Kidney tubule cell (primary cell): Measurements from ENCODE around the gene SLC1A4.
"Not testable (repeated sequence)": the region's sequence is repeated elsewhere in the genome, so short reads cannot be mapped to it uniquely, and the experiment has no call there.

Experiments
- DNase-seq: peaks from one replicate; pipeline ENCODE4 v3.0.0-alpha.2; 2018; ENCODE audit warnings: low spot score

SLC1A4 gene

DNA sequence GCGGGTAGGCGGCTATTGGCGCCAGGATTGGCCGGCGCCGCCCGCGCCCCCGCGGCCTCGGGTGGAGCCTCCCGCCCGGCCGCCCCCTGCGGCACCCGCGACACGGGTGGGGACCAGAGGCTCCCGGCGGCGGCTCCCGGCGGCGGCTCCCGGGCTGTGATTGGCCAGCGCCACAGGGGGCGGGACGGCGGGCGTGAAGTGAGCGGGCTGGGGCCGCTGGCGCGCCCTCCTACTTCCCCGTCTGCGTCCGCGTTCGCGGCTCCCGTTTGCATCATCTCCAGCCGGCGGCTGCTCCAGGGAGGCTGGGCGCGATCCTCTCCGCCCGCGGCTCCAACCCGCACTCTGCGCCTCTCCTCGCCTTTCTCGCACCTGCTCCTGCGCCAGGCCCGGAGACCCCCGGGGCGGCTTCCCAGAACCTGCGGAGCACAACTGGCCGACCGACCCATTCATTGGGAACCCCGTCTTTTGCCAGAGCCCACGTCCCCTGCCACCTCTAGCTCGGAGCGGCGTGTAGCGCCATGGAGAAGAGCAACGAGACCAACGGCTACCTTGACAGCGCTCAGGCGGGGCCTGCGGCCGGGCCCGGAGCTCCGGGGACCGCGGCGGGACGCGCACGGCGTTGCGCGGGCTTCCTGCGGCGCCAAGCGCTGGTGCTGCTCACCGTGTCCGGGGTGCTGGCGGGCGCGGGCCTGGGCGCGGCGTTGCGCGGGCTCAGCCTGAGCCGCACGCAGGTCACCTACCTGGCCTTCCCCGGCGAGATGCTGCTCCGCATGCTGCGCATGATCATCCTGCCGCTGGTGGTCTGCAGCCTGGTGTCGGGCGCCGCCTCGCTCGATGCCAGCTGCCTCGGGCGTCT is at the start of gene SLC1A4:
SLC1A4 (plus strand) TSS at position 274 of the 856 bp plus-strand sequence; CDS start at position 519, 245 bp downstream.
- DNase-seq: peak; percentile 88

DNA sequence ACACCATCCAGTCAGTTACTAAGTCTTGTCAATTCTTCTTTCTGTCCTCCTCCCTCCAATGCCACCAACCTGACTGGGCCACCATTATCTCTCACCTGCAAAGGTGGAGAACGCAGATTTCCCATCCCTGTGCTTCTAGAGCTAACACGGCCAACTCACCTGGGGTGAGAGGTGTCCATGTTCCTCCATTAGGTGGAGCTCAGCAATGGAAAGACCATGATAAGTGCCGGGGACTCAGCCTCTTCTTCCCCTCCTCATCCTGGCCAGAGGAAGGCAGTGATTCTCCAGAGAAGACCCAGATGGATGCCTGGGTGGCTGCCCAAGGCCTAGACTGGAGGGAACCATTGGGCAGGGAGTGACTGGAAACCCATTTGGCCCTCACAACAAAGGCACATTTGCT is 48.1 kb upstream of the SLC1A4 start:
- no peak for DNase-seq

- DNase-seq: no peak
These were observed 47.4 kb upstream of the SLC1A4 start for GRCh38 chr2:64941801-64942200.

- DNase-seq: no peak
These were observed 46.5 kb upstream of the SLC1A4 start for GRCh38 chr2:64942693-64943092.

DNA sequence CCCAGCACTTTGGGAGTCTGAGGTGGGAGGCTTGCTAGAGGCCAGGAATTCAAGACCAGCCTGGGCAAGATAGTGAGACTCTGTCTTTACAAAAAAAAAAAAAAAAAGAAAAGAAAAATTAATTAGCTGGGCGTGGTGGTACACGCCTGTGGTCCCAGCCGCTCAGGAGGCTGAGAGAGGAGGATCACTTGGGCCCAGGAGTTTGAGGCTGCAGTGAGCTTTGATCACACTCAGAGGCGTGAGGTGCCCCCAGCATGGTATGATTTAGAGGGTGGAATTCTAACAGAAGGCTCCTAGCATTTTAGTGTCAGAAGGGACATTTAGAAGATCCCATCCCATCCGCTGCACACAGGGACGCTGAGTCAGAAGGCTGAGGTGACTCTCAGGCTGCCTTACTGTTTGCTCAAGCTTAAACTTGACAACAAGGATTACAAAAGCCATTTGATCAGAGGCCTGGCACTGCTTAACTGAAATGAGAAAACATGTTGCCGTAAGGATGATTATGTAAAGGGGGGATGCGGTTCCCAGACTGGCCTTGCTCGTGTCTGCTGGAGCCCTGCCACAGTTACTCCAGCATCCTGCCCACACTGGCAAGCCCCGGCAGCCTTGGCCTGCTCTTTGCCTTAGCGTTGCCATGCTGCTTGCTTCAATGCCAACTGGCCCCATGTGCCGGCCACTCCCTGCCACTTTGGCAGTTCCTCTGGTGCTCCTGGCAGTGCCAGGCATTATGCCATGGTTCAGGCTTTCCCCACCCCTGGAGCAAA is 45.6 kb upstream of the SLC1A4 start:
- DNase-seq: peak; percentile 34

GRCh38 chr2:64944484-64944883 is 44.7 kb upstream of the SLC1A4 start:
- no peak for DNase-seq

DNA sequence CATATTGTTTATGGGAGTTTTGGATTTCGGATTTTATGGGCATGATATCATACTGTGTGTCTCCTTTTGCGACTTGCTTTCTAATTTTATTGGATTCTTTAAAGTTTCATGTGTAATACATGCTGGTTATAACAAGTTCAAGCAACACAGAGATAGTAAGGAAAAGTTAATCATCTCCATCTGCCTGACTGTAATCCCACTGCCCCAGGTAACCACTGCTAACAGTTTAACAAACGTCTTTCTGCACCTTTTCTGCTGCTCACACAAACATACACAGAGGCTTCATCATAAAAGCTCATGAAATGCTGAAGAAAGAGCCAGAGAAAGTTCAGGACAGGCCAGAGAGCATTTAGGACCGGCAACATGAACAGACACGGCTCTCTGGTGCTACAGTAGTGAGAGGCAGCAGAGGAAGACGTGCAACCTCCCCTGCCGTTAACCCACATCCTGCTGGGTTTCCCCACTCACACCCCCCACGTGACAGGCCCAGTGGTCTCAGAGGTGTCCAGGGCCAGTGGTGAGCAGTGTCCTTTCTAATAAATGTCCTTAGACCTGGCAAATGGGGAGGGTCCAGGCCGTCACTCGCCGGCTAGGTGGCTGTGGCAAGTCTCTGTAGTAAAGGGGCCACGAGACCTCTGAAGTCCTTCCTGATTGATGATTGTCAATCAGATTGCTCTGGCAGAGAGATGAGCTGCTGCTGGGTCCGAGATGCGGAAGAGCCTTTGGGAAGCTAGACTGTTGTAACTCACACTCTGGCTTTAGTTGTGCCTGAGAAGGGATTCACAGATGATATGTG is 43.0 kb upstream of the SLC1A4 start:
- peak; percentile 19 for DNase-seq

- no peak for DNase-seq
These were observed 42.4 kb upstream of the SLC1A4 start for GRCh38 chr2:64946769-64947247.

DNA sequence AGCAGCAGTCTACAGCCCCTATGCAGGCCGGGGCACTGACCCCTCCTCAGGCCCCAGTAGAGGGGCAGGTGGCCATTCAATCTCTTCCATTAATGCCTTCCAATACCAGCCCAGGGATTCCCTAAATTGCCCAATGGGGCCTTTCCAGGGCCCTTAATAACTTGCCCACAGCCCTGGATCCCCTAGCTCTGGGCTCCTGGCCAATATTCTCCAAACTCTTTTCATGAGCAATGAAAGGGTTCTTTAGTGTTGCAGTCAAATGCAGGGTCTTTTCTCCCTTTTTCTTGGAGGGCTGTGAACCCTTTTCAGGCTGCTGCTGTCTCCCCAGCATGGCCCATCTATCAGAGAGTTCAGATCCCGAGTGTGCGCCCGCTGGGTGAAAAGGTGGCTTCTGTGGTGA is 41.3 kb upstream of the SLC1A4 start:
- no peak for DNase-seq

- peak; percentile 2 for DNase-seq
These were observed 38.7 kb upstream of the SLC1A4 start for GRCh38 chr2:64950226-64951160.

GRCh38 chr2:64951306-64951953 is 37.8 kb upstream of the SLC1A4 start:
- DNase-seq: no peak

DNA sequence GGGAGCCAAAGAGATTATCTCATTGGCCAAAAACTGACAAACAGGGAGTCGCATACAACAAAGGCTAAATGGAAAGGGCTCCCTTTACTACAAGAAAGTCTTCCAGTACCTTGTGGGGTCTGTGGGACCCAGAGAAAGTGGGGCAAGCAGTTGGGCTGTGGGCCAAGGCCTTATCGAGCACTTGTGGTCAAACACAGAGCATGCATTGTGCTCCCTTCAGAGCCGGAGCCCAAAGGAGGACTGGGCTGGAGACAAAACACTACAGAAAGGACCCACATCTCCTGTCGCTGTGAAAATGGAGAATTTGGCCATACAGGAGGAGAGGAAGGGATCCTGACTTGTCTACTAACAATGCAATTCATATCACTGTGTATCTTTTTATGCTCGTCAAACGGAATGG is 37.1 kb upstream of the SLC1A4 start:
- DNase-seq: no peak

DNA sequence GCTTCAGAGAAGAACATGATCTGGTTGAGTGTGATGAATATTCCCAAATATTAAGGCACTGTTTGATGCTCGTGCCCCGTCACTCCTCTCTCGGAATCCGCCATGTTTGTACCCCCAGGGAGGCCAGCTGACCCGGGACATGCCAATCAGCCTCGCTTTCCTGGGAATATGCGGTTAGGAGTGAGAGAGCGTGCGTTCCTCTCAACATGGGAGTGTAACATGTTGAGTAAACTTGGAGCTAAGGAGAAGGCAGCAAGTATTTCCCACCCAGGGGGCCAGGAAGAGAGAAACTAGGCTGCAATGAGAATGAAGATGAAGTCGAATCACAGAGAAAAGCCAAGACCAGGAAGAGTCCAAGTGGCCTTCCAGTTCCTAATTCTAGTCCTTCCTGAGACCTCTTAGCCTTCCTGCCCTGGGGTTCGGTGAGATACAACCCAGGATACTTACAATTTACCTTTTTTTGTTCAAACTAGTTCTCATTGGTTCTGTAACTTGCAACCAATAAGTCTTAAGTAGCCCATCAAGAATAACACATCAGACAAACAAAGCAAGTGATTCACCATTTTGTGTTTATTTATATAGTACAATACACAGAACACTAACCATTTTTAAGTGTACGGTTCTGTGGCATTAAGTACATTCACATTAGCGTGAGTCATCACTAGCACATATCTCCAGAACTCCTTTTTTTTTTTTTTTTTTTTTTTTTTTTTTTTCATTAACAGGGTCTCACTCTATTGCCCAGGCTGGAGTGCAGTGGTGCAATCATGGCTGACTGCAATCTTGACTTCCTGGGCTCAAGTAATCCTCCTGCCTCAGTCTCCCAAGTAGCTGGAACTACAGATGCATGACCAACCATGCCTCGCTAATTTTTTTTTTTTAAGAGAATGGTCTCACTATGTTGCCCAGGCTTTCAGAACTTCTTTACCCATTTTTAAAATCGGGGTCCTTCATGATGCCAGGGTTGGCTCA is 36.4 kb upstream of the SLC1A4 start:
- DNase-seq: peak; percentile 16

GRCh38 chr2:64955467-64955866 is 33.7 kb upstream of the SLC1A4 start:
- no peak for DNase-seq

DNA sequence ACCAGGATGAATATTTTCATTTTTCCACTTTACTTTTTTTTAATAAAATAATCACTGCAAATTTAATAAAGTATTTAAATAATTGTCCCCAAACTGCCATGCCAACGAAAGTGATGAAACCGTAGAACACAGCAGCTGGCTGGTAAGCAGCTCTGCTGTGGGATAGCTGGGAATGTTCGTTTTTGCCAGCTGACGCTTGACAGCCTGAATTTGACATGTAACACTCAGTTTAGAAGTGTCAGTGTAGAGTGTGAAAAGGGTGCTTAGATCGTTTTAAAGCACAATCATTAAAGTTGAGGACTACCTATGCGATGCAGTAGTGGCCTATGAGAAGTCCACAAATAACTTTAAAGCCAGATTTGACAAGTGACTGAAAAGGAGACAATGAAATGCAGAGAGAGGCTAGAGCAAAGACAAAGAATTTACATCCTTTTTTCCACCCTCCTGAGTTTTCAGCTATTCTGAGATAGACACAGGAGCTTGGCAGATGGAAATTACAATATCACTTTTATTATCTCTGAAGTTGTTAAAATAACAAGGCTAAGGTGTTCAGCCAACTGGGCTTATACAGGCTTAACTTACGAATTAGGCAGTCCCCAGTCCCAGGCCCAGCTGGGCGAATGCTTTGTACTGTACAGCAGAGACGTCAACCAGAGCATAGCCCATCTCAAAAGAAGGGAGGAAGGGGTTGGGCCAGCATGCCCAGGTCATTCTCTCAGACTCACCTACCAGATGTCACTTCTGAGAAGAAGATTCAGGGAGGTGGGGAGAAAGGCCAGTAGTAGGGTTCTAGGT is 31.9 kb upstream of the SLC1A4 start:
- no peak for DNase-seq

- no peak for DNase-seq
These were observed 30.6 kb upstream of the SLC1A4 start for GRCh38 chr2:64958556-64958955.

- no peak for DNase-seq
These were observed 28.4 kb upstream of the SLC1A4 start for GRCh38 chr2:64960819-64961218.

DNA sequence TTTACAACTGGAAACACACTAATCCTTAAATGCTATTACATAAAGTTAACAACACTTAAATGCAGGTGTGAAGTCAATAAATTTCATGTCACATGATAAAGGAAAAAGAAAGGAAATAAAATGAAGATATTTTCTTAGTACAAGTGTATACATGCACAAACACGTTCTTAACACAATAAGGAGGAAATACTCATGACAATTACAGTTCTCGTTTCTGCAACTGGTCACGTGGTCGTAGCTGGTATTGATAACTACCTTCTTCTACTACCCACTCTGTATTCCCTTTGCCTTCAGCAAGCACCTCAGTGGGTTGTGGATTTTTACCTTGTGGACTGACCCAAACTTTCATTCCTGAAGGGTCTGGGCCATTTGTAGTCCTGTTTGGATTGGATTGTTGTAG is 26.1 kb upstream of the SLC1A4 start:
- not testable (repeated sequence) for DNase-seq

DNA sequence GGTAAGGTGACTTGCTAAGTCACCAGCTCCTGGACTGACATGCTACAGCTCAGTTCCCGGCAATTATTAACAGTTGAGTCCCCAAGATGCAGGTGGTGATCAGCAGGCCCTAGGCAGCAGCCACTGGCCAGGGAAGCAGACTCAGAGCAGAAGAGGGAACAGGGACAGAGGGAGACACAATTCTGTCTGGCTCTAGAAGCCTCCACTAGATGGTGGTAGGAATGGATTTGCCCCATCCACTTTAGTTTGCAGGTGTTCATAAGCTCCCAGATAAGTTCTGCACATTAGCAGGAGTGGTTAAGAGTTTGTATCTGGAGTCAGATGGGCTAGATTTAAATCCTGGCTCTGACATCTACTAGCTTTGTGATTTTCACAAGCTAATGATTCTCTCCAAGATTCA is 25.5 kb upstream of the SLC1A4 start:
- DNase-seq: no peak
